ENCODE results near the gene UBA6.
"Not testable (repeated sequence)": the region's sequence is repeated elsewhere in the genome, so short reads cannot be mapped to it uniquely, and the experiment has no call there.

The UBA6 gene

GRCh38 chr4:67743194-67743593 lies 42.2 kb upstream of the UBA6 start:
- H3K27me3 ChIP-seq, result no peaks in the 10 kb centered on the region
- H3K4me1 ChIP-seq, result no peaks in the 10 kb centered on the region
- no peak overlapping the region for H3K4me3 ChIP-seq (ENCODE audit: low read depth, low read length)
- TF ChIP-seq, protein P1, sequence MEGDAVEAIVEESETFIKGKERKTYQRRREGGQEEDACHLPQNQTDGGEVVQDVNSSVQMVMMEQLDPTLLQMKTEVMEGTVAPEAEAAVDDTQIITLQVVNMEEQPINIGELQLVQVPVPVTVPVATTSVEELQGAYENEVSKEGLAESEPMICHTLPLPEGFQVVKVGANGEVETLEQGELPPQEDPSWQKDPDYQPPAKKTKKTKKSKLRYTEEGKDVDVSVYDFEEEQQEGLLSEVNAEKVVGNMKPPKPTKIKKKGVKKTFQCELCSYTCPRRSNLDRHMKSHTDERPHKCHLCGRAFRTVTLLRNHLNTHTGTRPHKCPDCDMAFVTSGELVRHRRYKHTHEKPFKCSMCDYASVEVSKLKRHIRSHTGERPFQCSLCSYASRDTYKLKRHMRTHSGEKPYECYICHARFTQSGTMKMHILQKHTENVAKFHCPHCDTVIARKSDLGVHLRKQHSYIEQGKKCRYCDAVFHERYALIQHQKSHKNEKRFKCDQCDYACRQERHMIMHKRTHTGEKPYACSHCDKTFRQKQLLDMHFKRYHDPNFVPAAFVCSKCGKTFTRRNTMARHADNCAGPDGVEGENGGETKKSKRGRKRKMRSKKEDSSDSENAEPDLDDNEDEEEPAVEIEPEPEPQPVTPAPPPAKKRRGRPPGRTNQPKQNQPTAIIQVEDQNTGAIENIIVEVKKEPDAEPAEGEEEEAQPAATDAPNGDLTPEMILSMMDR (IDR thresholded peaks at IDR 0.05; ENCODE audit: low read depth, low read length), result no peak
- DNase-seq, result no peak
- no peaks in the 10 kb centered on the region for H3K36me3 ChIP-seq
- no peaks in the 10 kb centered on the region for H3K9me3 ChIP-seq

GRCh38 chr4:67736262-67736661 lies 35.3 kb upstream of the UBA6 start:
- no peaks in the 10 kb centered on the region for H3K9me3 ChIP-seq
- no peaks in the 10 kb centered on the region for H3K36me3 ChIP-seq
- H3K27me3 ChIP-seq, result no peaks in the 10 kb centered on the region
- no peaks in the 10 kb centered on the region for H3K4me1 ChIP-seq
- DNase-seq, result no peak
- TF ChIP-seq, protein P1 (IDR thresholded peaks at IDR 0.05; ENCODE audit: low read depth, low read length), result no peak
- H3K4me3 ChIP-seq (ENCODE audit: low read depth, low read length), result no peak overlapping the region

GRCh38 chr4:67735325-67735724 lies 34.4 kb upstream of the UBA6 start:
- no peak overlapping the region for H3K4me3 ChIP-seq (ENCODE audit: low read depth, low read length)
- no peaks in the 10 kb centered on the region for H3K9me3 ChIP-seq
- TF ChIP-seq, protein P1 (IDR thresholded peaks at IDR 0.05; ENCODE audit: low read depth, low read length), result no peak
- H3K4me1 ChIP-seq, result no peaks in the 10 kb centered on the region
- H3K36me3 ChIP-seq, result no peaks in the 10 kb centered on the region
- H3K27me3 ChIP-seq, result no peaks in the 10 kb centered on the region
- DNase-seq, result no peak

DNA sequence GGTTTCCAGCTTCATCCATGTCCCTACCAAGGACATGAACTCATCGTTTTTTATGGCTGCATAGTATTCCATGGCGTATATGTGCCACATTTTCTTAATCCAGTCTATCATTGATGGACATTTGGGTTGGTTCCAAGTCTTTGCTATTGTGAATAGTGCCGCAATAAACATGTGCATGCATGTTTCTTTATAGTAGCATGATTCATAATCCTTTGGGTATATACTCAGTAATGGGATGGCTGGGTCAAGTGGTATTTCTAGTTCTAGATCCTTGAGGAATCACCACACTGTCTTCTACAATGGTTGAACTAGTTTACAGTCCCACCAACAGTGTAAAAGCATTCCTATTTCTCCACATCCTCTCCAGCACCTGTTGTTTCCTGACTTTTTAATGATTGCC lies 29.6 kb upstream of the UBA6 start:
- H3K4me3 ChIP-seq (ENCODE audit: low read depth, low read length); DNase-seq; H3K27me3 ChIP-seq; H3K4me1 ChIP-seq; H3K9me3 ChIP-seq; H3K36me3 ChIP-seq: not testable (repeated sequence)

DNA sequence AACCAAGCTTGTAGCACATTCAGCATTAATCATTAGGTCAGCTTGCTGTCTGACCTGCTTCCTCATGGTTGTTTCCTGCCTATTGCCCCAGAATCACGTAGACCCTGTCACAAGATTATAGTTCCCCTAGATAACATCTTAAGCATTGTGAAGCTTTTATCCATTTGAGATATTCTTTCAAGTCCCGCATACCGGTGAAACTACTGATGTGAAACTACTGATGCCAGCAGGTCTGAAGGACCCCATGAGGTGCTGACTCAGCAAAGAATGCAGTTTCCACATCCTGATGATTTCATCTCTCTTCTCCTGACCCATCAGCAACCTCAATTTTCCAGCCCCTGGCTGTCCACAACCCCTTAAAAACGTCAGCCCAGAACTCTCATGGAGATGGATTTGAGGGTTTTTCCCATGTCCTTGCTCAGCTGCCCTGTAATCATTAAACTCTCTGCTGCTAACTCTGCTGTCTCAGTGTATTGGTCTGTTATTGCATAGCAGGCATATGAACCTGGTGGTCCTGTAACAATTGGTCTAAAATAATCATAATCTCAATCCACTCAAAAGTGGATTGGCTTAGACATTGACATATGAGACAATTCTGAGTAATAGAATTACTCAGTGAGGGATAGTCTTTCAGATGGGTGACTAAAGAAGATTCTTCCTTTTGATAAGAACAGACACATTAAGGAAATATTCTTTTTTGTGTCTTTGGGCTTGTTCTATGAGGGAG lies 26.3 kb upstream of the UBA6 start:
- TF ChIP-seq, protein P1 (IDR thresholded peaks at IDR 0.05; ENCODE audit: low read depth, low read length), result no peak
- Histone ChIP-seq H3K9me3 (peaks cover 3% of the 10 kb centered on the region), H3K4me1 (no peaks in the 10 kb centered on the region), H3K36me3 (no peaks in the 10 kb centered on the region), H3K27me3 (no peaks in the 10 kb centered on the region), H3K4me3 (ENCODE audit: low read depth, low read length) (no peak overlapping the region)
- DNase-seq, result no peak

GRCh38 chr4:67725981-67726380 lies 25.0 kb upstream of the UBA6 start:
- Histone ChIP-seq H3K4me3 (ENCODE audit: low read depth, low read length) (no peak overlapping the region), H3K27me3 (no peaks in the 10 kb centered on the region), H3K36me3 (no peaks in the 10 kb centered on the region), H3K4me1 (no peaks in the 10 kb centered on the region), H3K9me3 (peaks cover 3% of the 10 kb centered on the region)
- no peak for DNase-seq
- TF ChIP-seq, protein P1 (IDR thresholded peaks at IDR 0.05; ENCODE audit: low read depth, low read length), result no peak

All from BE2C (cell line).